ENCODE results near the gene GUCY1A2.
"Not testable (repeated sequence)": the region's sequence is repeated elsewhere in the genome, so short reads cannot be mapped to it uniquely, and the experiment has no call there.

GUCY1A2 gene

DNA sequence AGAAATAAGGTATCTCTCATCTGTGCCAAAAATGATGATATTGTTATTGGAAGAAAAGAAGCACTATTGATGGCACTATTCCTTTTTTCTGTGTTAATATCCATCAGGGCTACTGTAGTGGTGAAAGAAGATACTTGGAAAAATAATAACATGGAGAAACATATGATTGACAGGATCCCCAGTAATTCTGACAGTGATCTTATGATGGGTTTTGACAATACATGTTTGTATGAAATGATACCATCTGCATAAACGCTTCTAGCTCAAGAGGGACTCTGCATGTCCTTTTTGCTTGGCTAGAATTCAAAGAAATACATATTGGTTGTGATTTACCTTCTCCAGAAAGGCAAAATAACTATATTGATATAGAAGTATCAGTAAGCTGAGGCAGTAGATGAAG lies 178.1 kb downstream of the GUCY1A2 start:
- no peak for DNase-seq (ENCODE audit: low read depth)

GRCh38 chr11:106834567-106834966 lies 183.7 kb downstream of the GUCY1A2 start:
- DNase-seq (ENCODE audit: low read depth): no peak

GRCh38 chr11:106828976-106829375 lies 189.3 kb downstream of the GUCY1A2 start:
- DNase-seq (ENCODE audit: low read depth): no peak

DNA sequence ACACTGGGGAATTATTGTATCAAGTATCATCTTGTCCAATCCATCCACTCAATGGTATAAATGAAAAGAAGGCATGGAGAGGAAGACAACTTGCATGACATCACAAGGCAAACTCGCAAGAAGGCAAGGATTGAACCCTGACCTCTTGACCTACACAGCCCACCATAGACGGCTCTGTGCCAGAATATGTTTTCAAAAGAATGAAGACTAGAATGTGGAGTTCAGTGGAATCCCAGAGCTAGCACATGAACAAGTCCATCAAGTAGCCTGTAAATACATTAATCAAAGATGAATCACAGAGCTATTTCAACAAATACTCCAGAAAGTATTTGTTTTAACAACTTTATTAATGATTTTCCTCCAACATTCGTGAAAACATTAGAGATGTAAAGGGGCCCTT lies 189.7 kb downstream of the GUCY1A2 start:
- DNase-seq (ENCODE audit: low read depth): no peak

- no peak for DNase-seq (ENCODE audit: low read depth)
Observed at GRCh38 chr11:106827687-106828086, 190.6 kb downstream of the GUCY1A2 start.

DNA sequence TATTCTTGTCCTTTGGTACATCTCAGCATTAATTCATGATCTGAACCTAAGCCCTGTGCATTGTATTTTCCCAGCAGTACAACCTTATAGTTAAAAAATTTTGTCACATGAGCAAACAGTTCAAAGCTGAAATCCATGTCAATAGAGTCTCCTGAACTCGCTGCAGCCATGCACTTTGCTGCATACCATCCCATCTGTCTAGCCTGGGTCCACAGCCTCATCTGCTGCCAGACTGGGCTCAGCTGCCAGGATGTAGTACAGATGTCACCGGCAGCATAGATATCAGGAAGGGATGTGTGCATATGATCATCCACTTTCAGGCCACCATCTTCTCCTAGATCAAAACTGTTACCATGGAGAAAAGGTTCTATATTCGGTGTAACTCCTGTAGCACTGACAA lies 191.7 kb downstream of the GUCY1A2 start:
- DNase-seq (ENCODE audit: low read depth): not testable (repeated sequence)

GRCh38 chr11:106821826-106822225 lies 196.4 kb downstream of the GUCY1A2 start:
- no peak for DNase-seq (ENCODE audit: low read depth)

DNA sequence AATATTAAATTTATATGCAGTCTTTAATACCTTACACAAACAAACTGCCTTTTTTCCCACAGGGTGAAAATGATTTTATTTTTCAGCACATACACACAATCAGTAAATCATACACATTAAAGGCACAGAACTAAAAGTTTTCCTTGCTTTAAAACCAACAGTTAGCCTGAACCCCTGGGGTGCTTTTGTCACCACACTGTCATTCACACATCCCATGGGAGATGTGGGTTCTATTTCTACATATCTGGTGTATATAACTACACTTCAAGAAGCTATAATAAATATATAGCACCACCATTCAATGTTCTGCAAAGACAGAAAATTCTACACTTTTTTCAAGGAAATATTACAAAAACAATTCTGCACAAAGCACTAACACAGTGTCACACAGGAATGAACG lies 197.0 kb downstream of the GUCY1A2 start:
- DNase-seq (ENCODE audit: low read depth): no peak

GRCh38 chr11:106818443-106818842 lies 199.8 kb downstream of the GUCY1A2 start:
- DNase-seq (ENCODE audit: low read depth): no peak

DNA sequence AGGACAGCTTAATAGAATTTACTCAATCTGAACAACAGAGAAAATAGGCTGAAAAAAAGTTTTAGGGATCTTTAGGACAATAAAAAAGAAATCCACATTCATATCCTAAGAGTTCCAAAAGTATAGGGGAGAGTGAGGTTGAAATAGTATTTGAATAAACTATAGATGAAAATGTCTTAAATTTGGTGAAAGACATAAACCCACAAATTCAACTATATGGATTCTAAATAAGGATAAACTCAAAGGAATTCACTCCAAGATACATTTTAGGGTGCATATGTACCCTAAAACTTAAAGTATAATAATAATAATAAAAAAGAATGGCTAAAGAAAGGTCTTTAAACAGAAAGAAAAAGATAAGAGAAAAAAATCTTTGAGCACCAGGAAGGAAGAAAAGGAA lies 203.1 kb downstream of the GUCY1A2 start:
- DNase-seq (ENCODE audit: low read depth): no peak

- DNase-seq (ENCODE audit: low read depth): no peak
Observed at GRCh38 chr11:106813806-106814205, 204.5 kb downstream of the GUCY1A2 start.

- DNase-seq (ENCODE audit: low read depth): no peak
Observed at GRCh38 chr11:106794058-106794457, 224.2 kb downstream of the GUCY1A2 start.

GRCh38 chr11:106789406-106789805 lies 228.9 kb downstream of the GUCY1A2 start:
- DNase-seq (ENCODE audit: low read depth): no peak

DNA sequence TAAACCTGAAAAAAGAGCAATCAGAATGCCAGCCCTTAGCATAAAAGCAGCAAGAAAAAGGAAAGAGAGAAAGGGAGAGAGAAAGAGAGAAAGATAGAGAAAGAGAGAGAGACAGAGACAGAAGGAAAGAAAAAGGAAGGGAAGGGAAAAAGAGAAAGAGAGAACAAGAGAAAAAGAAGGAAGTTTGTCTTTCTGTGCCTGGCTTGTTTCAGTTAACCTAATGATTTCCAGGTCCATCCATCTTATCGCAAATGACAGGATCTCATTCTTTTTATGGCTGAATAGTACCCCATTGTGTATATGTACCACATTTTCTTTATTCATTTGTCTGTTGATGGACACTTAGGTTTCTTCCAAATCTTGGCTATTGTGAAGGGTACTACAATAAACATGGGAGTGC lies 230.8 kb downstream of the GUCY1A2 start:
- no peak for DNase-seq (ENCODE audit: low read depth)

DNA sequence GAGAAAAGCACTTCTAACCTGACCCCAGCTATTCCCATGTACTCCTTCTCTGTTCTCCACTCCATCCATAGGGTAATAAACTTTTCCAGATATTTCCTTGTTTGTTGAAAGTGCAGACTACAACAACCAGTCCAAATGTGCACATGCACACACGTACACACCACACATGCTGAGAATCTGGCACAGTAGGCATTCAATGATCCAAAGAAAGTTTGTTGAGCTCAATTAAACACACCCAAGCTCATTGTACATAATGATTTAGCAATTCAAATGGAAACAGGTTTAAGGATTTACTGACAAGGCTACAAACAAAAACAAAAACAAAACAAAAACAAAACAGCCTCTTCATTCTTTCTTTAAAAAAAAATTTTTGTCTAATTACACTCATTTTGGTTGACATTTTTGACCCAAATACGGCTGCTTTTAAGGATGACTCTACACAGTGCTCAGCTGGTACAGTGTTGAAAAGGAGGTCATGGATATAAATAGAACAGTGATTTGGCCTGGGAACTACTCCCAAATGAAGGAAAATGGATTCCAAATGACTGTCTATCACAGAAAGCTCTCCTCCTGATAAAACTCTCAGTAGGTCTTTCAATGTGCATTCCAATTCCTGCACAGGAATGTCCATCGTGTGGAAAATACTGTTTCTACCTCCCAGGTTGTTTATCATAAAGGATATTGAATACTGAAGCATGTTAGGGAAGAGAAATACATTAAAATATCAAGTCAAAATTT lies 232.2 kb downstream of the GUCY1A2 start:
- DNase-seq (ENCODE audit: low read depth): no peak

GRCh38 chr11:106777302-106777701 lies 241.0 kb downstream of the GUCY1A2 start:
- not testable (repeated sequence) for DNase-seq (ENCODE audit: low read depth)

GRCh38 chr11:106770489-106771085 lies 247.7 kb downstream of the GUCY1A2 start:
- no peak for DNase-seq (ENCODE audit: low read depth)

GRCh38 chr11:106765469-106766258 lies 252.6 kb downstream of the GUCY1A2 start:
- no peak for DNase-seq (ENCODE audit: low read depth)

GRCh38 chr11:106763501-106763900 lies 254.8 kb downstream of the GUCY1A2 start:
- DNase-seq (ENCODE audit: low read depth): no peak

- DNase-seq (ENCODE audit: low read depth): no peak
Observed at GRCh38 chr11:106761745-106762144, 256.5 kb downstream of the GUCY1A2 start.

- no peak for DNase-seq (ENCODE audit: low read depth)
Observed at GRCh38 chr11:106761240-106761639, 257.0 kb downstream of the GUCY1A2 start.

DNA sequence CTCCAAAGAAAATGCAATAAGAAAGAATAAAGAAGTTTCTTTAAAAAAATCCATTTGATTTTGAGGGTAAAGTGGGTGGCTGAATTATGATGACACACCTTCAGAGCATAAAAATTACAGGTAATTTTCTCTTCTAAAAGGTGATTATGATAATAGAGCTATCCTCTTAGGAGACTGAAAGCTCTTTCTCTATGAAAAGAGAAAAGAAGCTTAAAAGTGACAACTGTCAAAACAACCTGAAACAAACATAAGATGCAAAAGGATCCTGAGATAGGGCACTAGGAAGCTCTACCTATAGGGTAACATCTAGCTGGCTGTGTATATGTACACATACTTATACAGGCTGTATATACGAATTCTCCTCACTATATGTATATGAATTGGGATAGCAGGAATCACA lies 270.2 kb downstream of the GUCY1A2 start:
- DNase-seq (ENCODE audit: low read depth): no peak

GRCh38 chr11:106745941-106746340 lies 272.3 kb downstream of the GUCY1A2 start:
- no peak for DNase-seq (ENCODE audit: low read depth)
